Keratinocyte (primary cell): ENCODE measurements around the gene GHRH. TPM values are rescaled to one million over a fixed set of nuclear protein-coding genes. Genes with fewer than 3 reads are reported as not detected.

Experiments
- DNase-seq: peaks from one replicate; pipeline ENCODE4 v3.0.0-alpha.2; 2011; ENCODE audit warnings: low read depth, missing footprints, low spot score
- FAIRE-seq: peaks from 2 replicates; lab custom pipeline; 2011; peaks lifted over from hg19 to GRCh38; lab: Jason Lieb, UNC
- H2AFZ ChIP-seq: 2 replicates; pipeline ENCODE4 v1.6.0; 2012; ENCODE audit warnings: low read length, control low read depth, inconsistent platforms; ENCODE audit not compliant: control insufficient read depth
- H3K27ac ChIP-seq: 2 replicates; pipeline ENCODE4 v1.5.1; 2011; ENCODE audit warnings: low read length; ENCODE audit not compliant: control insufficient read depth, insufficient read depth
- H3K27me3 ChIP-seq: 3 replicates; pipeline ENCODE4 v1.6.0; 2011; ENCODE audit warnings: low read length; ENCODE audit not compliant: control insufficient read depth, insufficient read depth; ENCODE audit errors: extremely low read depth
- H3K36me3 ChIP-seq, 2 experiments: 2 replicates in 1 of 2; 3 replicates in 1 of 2; pipeline ENCODE4 v1.5.1; 2011; ENCODE audit warnings: low read length in 2 of 2, mild to moderate bottlenecking in 1 of 2; ENCODE audit not compliant: control insufficient read depth in 2 of 2, insufficient read depth in 2 of 2; ENCODE audit errors: extremely low read depth in 1 of 2
- H3K4me1 ChIP-seq: 3 replicates; pipeline ENCODE4 v1.5.1; 2011; ENCODE audit warnings: low read length; ENCODE audit not compliant: control insufficient read depth, insufficient read depth; ENCODE audit errors: extremely low read depth
- H3K4me2 ChIP-seq: 3 replicates; pipeline ENCODE4 v1.6.0; 2011; ENCODE audit warnings: low read depth, low read length; ENCODE audit not compliant: control insufficient read depth, insufficient read depth; ENCODE audit errors: extremely low read depth
- H3K4me3 ChIP-seq, 3 experiments: fragments of 200-600 bp in 1 of 3; sonication (generic) in 1 of 3; 2 replicates in 2 of 3; 3 replicates in 1 of 3; pipeline ENCODE4 v1.5.1; 2011 to 2016; ENCODE audit warnings: low read length in 3 of 3, mild to moderate bottlenecking in 3 of 3, control low read depth in 2 of 3, inconsistent platforms in 1 of 3, low read depth in 1 of 3, mixed read lengths in 1 of 3, mixed run types in 1 of 3, moderate library complexity in 1 of 3; ENCODE audit not compliant: control insufficient read depth in 2 of 3, insufficient read depth in 2 of 3; ENCODE audit errors: extremely low read depth in 1 of 3
- H3K79me2 ChIP-seq: 2 replicates; pipeline ENCODE4 v1.6.0; 2012; ENCODE audit warnings: low read length; ENCODE audit not compliant: control insufficient read depth, insufficient read depth
- H3K9ac ChIP-seq: 3 replicates; pipeline ENCODE4 v1.6.0; 2011; ENCODE audit warnings: low read length; ENCODE audit not compliant: control insufficient read depth, insufficient read depth; ENCODE audit errors: extremely low read depth
- H3K9me1 ChIP-seq: 3 replicates; pipeline ENCODE4 v1.6.0; 2011; ENCODE audit warnings: low read length; ENCODE audit not compliant: control insufficient read depth, insufficient read depth; ENCODE audit errors: extremely low read depth
- H3K9me3 ChIP-seq: 2 replicates; pipeline ENCODE4 v1.5.1; 2012; ENCODE audit warnings: low read depth, low read length; ENCODE audit not compliant: control insufficient read depth
- H4K20me1 ChIP-seq: 3 replicates; pipeline ENCODE4 v1.6.0; 2011; ENCODE audit warnings: low read length; ENCODE audit not compliant: control insufficient read depth, insufficient read depth; ENCODE audit errors: extremely low read depth
- CTCF ChIP-seq, 3 experiments: IDR thresholded peaks in 1 of 3; conservative IDR thresholded peaks in 1 of 3; optimal IDR thresholded peaks in 1 of 3; 2 replicates in 2 of 3; 3 replicates in 1 of 3; pipeline versions ENCODE3 to v1.5.1; 2011; ENCODE audit warnings: low read length in 3 of 3, mild to moderate bottlenecking in 3 of 3, moderate library complexity in 2 of 3, control low read depth in 1 of 3, inconsistent platforms in 1 of 3; ENCODE audit not compliant: insufficient read depth in 2 of 3; ENCODE audit errors: extremely low read depth in 1 of 3
- EZH2 ChIP-seq: IDR thresholded peaks from one replicate; pipeline ENCODE4 v1.6.1; 2012; ENCODE audit warnings: inconsistent platforms, mild to moderate bottlenecking, low read length, moderate library complexity
- dilution Hi-C: fragments of 300-500 bp; cut with MboI; formaldehyde crosslinking; loops from one replicate; pipeline ENCODE4 v1.7.0; 2020; ENCODE audit warnings: low sequenced_read_pairs; ENCODE audit not compliant: extremely low pct_ligation_motif_present
- polyA plus RNA-seq, 5 experiments: library from polyadenylated mRNA; depleted of rRNA in 3 of 5; stranded (reverse) in 3 of 5; stranded (forward) in 1 of 5; unstranded in 1 of 5; fragments of >200 nt; gene quantifications; 1 replicate in 1 of 5; 2 replicates in 3 of 5; 3 replicates in 1 of 5; pipeline versions ENCODE4 v1.2.1 to v1.2.3, GENCODE V29; 2011 to 2012; ENCODE audit warnings: missing spikeins in 2 of 5, low read depth in 1 of 5, low replicate concordance in 1 of 5

GHRH gene
- polyA plus RNA-seq, 1 donor (not counting 4 experiments of a cell fraction or from before 2014, with no cell fraction given): not detected

- Histone ChIP-seq H3K27ac (peak overlapping the region; percentile 98), H3K4me2 (peak overlapping the region; percentile 92), H3K9me3 (no peaks in the 10 kb centered on the region), H3K4me1 (peaks cover 35% of the 10 kb centered on the region), H3K27me3 (no peaks in the 10 kb centered on the region), H3K9ac (peak overlapping the region; percentile 99), H2AFZ (no peak overlapping the region), H3K9me1 (no peaks in the 10 kb centered on the region), H3K4me3 (peak overlapping the region; percentile 67 to 100 (median 85)), H3K79me2 (peaks cover 40% of the 10 kb centered on the region), H4K20me1 (no peaks in the 10 kb centered on the region), H3K36me3 (peaks cover 2 to 13% of the 10 kb centered on the region in 2 experiments)
- no peak for FAIRE-seq
- no peak for DNase-seq
- TF ChIP-seq CTCF (optimal IDR thresholded peaks at IDR 0.05 in 1 of 3, IDR thresholded peaks at IDR 0.05 in 1 of 3, conservative IDR thresholded peaks at IDR 0.05 in 1 of 3; ENCODE audit: extremely low read depth in 1 of 3, insufficient read depth in 2 of 3, low read length in 3 of 3) (no peak), EZH2 (no peak)
- dilution Hi-C loops: no loop called here
These were observed 28.7 kb upstream of the GHRH start for GRCh38 chr20:37290158-37290810.

GRCh38 chr20:37288091-37288490 lies 26.5 kb upstream of the GHRH start:
- H4K20me1 ChIP-seq: no peaks in the 10 kb centered on the region
- peak overlapping the region; percentile 22 for H3K4me2 ChIP-seq
- dilution Hi-C loops: no loop called here
- no peak overlapping the region for H3K4me3 ChIP-seq
- H3K9me1 ChIP-seq: no peaks in the 10 kb centered on the region
- TF ChIP-seq EZH2 (no peak), CTCF (optimal IDR thresholded peaks at IDR 0.05 in 1 of 3, IDR thresholded peaks at IDR 0.05 in 1 of 3, conservative IDR thresholded peaks at IDR 0.05 in 1 of 3; ENCODE audit: extremely low read depth in 1 of 3, insufficient read depth in 2 of 3, low read length in 3 of 3) (no peak)
- no peaks in the 10 kb centered on the region for H3K27me3 ChIP-seq
- H2AFZ ChIP-seq: peak overlapping the region; percentile 13
- H3K9ac ChIP-seq: no peak overlapping the region
- peaks cover 34% of the 10 kb centered on the region for H3K79me2 ChIP-seq
- H3K4me1 ChIP-seq: peaks cover 17% of the 10 kb centered on the region
- DNase-seq (no peak), FAIRE-seq (no peak)
- H3K9me3 ChIP-seq: no peaks in the 10 kb centered on the region
- H3K27ac ChIP-seq: peak overlapping the region; percentile 12
- peaks cover 2 to 13% of the 10 kb centered on the region in 2 experiments for H3K36me3 ChIP-seq
